Amniotic stem cell (primary cell): Measurements from ENCODE around the gene IDI1.
"Not testable (repeated sequence)": the region's sequence is repeated elsewhere in the genome, so short reads cannot be mapped to it uniquely, and the experiment has no call there.

ENCODE experiments used
- DNase-seq: peaks from one replicate; lab custom pipeline; 2025; lab: John Stamatoyannopoulos, UW

Gene IDI1

GRCh38 chr10:1063232-1063865 is 14.4 kb upstream of the IDI1 start:
- no peak for DNase-seq

DNA sequence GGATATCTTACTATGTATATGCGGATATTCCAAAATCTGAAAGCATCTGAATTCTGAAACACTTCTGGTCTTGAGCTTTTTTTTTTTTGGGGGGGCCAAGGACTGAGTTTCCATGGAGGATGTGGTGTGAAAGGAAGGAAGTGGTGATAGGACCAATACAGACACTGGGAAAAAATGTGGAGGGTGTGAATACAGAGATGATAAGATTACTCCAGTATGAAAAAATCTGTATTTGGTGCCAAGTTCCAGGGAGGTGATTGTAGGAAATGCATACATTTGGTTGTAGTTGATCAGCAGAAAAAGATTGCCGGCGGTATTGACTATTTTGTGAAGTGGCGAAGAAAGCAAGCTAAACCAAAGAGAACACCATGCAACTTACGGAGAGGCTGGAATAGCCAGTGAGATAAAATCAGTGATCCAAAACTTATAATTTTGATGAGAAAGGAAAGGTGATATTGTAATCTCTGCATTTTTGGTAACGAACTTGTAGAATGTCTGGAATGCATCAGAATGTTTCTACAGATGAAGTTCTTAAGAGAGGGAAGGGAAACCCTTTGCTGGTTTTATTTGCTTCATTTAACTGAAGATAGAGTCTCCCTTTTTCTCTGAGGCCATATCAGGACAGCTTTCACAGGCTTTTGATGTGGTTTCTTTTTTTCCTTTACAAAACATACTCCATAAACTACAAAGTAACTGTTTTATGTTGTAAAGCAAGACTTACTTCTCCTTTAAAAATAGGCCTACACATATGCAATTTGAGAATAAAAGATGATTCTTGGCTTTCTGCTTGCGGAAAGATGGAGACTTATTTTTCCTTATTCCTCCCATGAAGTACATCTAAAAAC is 13.2 kb upstream of the IDI1 start:
- no peak for DNase-seq

GRCh38 chr10:1059902-1060301 is 11.0 kb upstream of the IDI1 start:
- DNase-seq, result no peak

- no peak for DNase-seq
Measured at GRCh38 chr10:1058017-1058416, 9.1 kb upstream of the IDI1 start.

GRCh38 chr10:1057106-1057657 is 8.3 kb upstream of the IDI1 start:
- DNase-seq, result no peak

- peak; percentile 79 for DNase-seq
Measured at GRCh38 chr10:1056326-1057105, 7.6 kb upstream of the IDI1 start, which contains the start of gene WDR37. Gene WDR37, plus strand, starts transcription at chr10:1056385. Its CDS starts 15,771 bp downstream, at chr10:1072156.

GRCh38 chr10:1054684-1055083 is 5.8 kb upstream of the IDI1 start:
- DNase-seq, result no peak

- DNase-seq, result no peak
Measured at GRCh38 chr10:1050554-1050953, 1.6 kb upstream of the IDI1 start.

GRCh38 chr10:1050145-1050544 is 1.2 kb upstream of the IDI1 start:
- no peak for DNase-seq

DNA sequence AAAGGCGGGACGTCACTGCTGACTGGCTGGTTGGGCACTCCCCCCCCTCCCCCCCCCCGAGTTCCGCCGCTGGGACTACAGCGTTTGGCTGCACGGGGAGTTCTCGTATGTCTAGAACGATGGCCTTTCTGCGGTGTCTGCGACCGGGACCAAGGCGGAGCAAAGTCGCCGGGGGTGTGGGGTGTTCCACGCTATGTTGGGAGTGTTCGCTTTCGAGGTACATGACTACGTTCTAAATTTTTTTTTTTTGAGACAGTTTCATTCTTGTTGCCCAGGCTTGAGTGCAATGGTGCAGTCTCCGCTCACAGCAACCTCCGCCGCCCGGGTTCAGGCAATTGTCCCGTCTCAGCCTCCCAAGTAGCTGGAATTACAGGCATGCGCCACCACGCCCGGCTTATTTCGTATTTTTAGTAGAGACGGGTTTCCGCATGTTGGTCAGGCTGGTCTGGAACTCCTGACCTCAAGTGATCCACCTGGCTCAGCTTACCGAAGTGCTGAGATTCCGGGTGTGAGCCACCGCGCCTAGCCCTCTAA is 573 bp upstream of the IDI1 start:
- DNase-seq, result no peak

DNA sequence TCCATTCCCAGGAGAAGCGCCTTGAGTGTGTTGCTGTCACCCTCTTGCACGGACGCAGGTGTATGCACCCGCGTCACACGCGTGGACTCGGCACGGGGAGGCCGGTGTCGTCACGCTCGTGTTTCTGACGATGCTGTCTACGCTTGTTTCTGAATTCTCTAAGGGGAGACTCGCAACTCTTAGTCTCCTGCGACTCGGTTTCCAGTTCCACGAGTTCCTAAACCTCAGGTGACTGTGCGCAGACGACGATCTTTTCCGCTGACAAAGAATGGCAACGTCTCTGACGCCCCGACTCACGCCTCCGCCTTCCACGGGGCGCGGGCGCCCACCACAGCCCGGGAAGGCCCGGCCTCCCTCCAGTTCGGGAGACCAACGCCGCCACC is 579 bp downstream of the IDI1 start:
- no peak for DNase-seq

DNA sequence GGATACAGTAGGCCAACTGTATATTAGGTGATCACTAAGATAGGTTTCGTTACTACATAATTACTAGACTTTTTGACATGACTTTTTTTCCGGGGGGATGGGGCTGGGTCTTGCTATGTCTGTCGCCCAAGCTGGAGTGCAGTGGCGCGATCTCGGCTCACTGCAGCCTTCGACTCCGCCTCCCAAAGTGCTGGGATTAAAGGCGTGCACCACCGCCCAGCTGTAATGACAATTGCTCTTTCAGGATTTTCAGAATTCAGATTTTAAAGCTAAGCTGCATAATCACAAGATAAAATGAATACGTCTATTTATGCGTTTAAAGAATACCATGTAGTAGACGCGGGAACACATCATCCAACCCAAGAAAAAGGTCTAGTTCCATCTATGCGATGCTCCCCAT is 982 bp downstream of the IDI1 start:
- no peak for DNase-seq

GRCh38 chr10:1045415-1045814 is 3.5 kb downstream of the IDI1 start:
- DNase-seq, result no peak

- DNase-seq, result no peak
Measured at GRCh38 chr10:1044964-1045363, 4.0 kb downstream of the IDI1 start.

GRCh38 chr10:1044146-1044545 is 4.8 kb downstream of the IDI1 start:
- no peak for DNase-seq

DNA sequence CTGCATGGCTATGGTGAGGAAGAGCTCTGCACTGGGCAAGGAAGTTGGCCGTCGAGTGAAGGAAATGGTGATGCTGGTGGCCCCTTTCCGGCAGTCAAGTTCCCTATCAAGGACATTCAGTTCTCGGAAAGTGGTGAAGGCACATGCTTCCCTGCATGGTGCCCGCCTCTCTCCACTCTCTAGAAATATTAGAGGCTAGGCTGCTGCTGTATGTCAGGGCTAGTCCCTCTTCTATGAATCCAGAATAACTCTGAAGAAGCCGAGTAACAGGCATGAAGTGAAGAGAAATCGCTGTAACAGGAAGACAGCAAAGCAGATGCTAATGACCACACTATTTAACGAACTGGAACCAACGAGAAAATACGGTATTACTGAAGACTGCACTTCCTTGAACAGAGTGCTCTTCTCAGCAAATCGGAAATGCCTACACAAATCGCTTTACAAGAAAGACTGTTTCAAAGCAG is 5.4 kb downstream of the IDI1 start:
- DNase-seq, result no peak

- no peak for DNase-seq
Measured at GRCh38 chr10:1041514-1041913, 7.4 kb downstream of the IDI1 start.

GRCh38 chr10:1040133-1040532 is 8.8 kb downstream of the IDI1 start:
- DNase-seq, result no peak

DNA sequence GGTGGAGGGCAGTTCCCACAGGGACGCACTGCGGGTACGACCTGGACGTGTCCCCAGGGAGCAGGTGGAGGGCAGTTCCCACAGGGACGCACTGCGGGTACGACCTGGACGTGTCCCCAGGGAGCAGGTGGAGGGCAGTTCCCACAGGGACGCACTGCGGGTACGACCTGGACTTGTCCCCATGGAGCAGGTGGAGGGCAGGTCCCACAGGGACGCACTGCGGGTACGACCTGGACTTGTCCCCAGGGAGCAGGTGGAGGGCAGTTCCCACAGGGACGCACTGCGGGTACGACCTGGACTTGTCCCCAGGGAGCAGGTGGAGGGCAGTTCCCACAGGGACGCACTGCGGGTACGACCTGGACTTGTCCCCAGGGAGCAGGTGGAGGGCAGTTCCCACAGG is 10.2 kb downstream of the IDI1 start:
- not testable (repeated sequence) for DNase-seq

DNA sequence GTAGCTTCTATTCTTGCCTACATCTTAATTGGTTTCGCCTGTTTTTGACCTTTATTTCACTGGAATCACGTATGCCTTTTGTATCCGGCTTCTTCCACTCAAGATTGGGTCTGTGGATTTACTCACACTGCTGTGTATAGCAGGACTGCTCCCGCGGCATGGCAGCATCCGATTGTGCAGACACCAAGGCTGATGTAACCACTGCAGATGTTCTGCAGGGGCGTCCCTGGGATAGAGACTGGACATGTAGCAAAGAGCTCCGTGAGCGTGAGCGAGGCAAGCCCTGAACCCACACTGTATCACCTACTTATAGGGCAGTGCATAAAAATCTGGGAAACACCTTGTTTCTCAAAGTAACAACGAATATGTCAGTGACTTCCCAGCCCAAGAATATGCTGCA is 11.8 kb downstream of the IDI1 start:
- no peak for DNase-seq

DNA sequence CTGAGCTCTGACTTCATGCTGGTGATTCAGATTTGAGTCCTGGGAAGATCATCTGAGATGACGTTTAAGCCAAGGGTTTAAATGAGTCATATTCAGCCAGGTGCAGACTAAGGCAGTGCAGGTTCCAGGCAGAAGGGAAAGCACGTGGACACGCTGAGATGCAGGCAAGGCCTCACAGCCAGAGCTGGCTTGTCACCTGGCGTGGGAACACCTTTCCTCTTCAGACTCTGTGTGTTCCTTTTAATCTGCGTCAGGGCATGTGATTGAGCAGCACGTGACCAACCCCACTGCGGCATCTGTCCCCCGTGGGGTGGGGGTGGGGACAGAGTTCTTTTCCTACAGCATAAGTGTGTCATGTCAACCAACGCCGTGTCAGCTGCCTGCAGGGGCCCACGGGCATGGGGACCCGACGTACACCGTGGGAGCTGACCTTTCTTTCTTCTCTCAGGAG is 12.6 kb downstream of the IDI1 start:
- DNase-seq, result no peak

DNA sequence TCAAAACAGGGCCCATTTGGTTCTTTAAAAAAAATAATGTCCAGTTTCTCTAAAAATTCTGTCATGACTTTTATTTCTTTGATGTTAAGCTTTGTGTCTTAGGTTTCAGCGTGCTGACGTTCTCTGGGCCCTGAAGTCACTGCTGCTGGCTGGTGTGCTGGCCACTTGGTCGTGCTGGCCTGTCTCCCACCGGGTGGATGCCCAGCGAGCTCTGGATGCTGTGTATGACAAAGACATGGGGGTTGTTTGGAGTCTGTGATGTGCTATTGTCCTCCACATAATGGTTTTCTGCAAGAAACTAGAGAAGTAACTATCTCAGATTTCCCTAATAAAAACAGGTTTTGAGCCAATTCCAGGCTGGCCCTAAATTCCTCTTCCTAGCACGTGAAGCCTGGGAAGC is 13.7 kb downstream of the IDI1 start:
- DNase-seq, result no peak
